HUDEP-2 (cell line): ENCODE data around the gene GOLGA3.
"Not testable (repeated sequence)": the region's sequence is repeated elsewhere in the genome, so short reads cannot be mapped to it uniquely, and the experiment has no call there.

Experiments
- DNase-seq, 76 experiments: peaks; one replicate each; lab custom pipeline; 2025; ENCODE audit not compliant: unreplicated experiment in 76 of 76; lab: John Stamatoyannopoulos, UW

GOLGA3 gene

DNA sequence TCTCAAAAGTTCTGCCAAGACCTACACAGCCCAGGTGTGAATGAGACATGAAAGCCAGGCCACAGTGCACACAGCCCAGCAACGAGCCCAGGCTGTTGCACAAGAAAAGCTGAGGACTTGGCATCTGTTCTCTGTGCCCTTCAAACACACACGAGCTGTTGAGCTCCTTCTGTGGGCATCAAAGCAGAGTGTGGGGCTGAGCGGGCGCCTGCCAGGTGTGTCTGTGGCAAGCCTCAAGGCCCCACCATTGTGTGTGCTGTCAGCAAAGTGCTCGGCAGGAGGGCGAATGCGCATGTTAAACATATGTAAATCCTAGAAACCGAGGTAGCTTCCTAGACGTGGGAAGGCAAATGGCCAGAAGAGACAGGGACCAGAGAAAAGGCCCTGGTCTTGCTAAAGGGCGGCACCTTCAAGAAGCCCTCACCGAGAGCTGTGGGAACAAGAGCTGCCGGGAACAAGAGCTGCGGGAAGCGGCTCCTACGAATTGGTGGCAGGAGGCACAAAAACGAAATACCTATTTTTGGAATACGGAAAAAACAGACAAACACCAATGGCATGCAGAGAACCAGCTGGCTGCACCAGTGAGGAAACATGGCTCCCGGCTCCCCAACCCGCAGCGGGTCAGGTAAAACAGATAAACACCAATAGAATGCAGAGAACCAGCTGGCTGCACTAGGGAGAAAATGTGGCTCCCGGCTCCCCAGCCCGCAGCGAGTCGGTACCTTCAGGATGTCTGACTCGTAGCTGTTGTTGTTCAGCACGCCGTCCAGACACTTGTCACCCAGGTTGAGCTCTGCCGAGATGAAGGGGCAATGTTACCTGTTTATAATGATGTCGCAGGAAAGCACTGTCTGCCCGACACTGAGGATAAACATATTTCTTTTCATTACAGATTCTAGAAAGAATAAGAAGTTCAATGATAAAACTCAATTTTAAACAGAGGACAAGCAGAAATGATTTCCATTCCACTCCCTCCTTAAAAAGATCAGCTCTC, 19.0 kb upstream of the GOLGA3 start:
- DNase-seq, result no peak

DNA sequence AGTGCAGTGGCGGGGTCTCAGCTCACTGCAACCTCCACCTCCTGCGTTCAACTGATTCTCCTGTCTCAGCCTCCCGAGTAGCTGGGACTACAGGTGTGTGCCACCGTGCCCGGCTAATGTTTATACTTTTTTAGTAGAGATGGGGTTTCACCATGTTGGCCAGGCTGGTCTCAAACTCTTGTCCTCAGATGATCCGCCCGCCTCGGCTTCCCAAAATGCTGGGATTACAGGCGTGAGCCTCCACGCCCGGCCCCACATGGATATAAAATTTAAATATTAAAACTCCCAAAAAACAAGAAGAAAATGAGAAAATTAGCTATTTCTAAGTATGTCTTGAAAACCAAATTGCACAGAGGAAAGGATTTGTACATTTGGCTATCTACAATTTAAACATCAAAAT, 16.0 kb upstream of the GOLGA3 start:
- DNase-seq, result not testable (repeated sequence)

DNA sequence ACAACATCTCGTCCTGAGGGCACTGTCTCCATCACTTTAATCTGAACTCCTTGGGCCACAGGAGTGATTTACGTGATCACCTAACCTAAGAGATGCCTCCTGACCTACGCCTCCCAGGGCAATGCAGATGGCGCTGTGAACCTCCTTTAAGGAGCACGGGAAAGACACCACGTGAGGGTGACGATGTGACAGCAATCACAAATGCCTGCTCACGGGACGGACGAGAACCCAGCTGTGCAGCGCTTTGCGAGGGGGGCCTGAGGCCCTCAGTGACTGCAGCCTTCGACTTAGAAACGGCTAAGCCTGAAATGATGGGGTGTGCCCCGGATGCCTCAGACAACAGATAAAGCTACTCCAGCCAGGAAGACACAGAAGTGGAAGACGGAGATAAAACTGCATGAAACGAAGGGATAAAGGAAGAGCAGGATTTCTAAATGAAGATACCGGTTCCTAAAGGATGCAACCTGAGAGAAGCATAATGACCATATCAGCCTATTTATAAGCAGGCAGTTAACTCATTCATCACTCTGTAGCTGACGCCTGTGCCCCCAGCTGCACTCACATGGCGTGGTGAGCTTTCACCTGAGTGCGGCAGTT, 13.9 kb upstream of the GOLGA3 start:
- no peak for DNase-seq

DNA sequence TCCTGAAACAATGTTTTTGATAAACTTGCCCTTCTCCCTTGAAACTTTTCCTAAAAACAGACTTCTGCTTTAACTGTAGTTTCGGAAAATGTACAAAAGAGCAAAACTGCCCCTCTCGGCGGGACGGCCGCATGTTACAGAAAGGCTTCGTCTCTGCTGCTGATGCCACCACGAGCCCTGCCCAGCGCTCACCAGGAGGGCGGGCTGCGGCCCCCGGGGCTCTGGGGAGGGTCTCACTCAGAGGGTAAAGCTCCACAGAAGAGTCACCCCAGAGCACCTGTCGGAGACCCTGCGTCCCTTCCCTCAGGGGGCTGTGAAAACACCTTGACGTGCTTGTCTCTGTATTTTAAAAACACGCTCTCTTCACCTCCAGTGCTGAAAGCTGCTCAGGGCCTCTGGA, 12.5 kb upstream of the GOLGA3 start:
- DNase-seq, result no peak

DNA sequence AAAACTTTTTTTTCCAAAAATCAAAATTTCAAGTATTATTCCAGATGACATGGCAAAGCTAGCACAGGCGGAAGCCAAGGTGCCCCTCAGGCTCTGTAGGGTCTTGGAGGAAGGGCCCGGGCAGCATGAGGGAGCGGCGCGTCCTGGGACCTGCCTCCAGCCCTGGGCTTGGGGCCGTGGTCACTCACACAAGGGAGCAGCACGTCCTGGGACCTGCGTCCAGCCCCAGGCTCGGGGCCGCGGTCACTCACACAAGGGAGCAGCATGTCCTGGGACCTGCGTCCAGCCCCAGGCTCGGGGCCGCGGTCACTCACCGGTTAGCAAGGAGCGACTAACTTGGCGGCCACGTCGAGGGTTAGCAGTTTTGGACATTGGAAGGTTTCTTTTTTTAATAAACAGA, 11.9 kb upstream of the GOLGA3 start:
- no peak for DNase-seq

DNA sequence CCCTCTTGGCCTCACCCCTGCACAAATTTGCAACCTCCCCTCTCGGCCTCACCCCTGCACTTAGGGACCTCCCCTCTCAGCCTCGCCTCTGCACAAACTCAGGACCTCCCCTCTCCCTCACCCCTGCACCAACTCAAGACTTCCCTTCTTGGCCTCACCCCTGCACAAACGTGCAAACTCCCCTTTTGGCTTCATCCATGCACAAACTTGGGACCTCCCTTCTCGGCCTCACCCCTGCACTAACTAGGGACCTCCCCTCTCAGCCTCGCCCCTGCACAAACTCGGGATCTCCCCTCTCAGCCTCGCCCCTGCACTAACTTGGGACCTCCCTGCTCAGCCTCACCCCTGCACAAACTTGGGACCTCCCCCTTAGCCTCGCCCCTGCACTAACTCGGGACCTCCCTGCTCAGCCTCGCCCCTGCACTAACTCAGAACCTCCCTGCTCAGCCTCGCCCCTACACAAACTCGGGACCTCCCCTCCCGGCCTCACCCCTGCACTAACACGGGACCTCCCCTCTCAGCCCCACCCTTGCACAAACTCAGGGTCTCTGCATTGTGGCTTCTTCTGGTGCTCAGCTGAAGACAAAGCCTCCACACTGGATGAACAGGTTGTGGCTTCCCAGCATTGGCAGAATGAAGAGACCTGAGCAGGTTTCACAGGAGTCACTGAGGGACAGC, 11.0 kb upstream of the GOLGA3 start:
- no peak for DNase-seq

DNA sequence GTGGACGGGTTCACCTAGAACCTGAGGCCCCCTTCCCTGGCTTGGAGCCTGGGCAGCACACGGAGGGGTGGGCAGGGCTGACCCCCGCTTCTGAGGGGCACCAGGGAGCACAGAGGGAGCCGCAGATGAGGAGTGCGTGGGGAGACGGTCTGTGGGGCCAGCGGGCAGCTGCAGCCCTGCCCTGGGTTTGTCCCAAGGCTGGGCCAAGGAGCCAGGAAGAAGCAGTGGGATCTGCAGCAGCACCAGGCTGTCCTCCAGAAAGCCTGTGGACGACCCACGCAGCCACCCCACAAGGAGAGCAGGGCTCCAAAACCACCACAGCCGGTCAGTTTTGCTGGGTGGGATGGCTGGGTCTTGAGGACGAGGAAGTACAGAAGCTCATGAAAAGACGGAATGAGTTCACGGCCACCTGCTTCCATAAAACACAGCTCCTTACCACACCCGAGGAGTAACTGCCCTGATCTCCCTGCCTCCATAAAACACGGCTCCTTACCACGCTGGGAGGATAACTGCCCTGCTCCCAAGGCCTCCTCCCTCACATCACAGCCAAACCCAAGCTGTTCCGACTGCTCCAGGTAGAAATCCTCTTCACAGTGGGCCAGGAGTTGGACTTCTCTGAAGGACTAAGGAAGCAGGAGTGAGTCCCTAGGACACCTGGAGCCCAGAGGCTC, 9.9 kb upstream of the GOLGA3 start:
- DNase-seq, result no peak

DNA sequence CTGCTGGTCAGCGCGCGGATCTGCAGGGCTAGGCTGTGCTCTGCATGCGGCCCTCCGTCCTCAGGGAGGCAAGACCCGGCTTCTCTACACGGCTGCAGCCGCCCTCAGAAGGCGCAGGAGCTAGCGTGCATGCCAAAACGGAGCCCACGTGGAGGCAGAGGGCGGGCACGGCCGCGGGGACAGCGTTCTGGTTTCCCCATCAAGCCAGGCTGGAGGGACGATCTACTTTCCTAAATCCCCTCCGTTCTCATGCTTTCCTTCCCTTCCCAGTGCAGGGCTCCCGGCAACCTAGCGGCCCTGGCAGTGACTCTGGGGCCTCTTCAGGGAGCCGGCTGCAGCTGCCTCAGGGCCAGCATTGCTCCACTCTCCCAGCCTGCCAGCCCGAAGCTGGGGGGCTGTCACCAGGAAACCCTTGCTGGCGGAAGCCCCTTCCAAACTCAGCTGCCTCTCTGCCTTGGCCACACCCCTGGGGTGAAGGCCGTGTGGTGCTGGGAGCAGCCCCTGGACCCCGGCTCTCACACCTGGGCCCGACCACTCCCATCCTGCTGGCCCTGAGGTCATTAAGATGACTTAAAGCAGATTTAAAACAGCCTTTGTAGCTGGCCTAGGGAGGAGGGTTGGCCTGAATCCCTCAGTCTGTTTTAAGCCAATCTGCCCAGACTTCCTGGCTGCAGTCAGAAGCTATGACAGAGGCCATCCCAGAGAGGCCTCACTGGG, 9.2 kb upstream of the GOLGA3 start:
- DNase-seq, result no peak

DNA sequence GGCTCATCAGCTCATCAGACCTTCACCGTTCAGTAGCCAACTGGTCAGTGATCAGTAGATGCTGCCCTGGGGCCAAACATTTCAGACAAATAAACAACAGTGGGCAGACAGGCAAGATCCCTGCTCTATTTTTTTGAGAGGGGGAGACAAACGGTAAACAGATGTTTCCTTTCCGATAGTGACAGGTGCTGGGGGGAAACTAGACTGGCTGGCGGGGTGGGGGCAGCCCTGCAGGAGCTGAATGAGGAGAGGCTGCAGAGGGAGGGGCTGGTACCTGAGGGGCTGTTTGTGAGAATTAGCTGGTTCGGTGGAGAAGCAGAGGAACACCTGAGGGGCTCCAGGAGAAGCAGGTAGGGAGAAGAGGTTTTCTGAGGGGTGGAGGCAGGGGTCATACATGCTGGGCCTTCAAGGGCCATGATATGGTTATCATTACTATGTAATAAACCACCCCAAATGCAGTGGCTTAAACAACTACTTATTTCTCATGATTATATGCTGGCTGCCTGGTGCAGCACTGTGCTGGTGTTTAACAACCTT, 8.2 kb upstream of the GOLGA3 start:
- DNase-seq, result no peak

DNA sequence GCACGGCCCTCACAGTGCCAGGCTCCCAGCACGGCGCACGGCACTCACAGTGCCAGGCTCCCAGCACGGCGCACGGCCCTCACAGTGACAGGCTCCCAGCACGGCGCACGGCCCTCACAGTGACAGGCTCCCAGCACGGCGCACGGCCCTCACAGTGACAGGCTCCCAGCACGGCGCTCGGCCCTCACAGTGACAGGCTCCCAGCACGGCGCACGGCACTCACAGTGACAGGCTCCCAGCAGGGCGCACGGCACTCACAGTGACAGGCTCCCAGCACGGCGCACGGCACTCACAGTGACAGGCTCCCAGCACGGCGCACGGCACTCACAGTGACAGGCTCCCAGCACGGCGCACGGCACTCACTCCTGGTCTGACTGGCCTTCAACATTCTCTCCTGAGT, 7.6 kb upstream of the GOLGA3 start:
- DNase-seq, result not testable (repeated sequence)

DNA sequence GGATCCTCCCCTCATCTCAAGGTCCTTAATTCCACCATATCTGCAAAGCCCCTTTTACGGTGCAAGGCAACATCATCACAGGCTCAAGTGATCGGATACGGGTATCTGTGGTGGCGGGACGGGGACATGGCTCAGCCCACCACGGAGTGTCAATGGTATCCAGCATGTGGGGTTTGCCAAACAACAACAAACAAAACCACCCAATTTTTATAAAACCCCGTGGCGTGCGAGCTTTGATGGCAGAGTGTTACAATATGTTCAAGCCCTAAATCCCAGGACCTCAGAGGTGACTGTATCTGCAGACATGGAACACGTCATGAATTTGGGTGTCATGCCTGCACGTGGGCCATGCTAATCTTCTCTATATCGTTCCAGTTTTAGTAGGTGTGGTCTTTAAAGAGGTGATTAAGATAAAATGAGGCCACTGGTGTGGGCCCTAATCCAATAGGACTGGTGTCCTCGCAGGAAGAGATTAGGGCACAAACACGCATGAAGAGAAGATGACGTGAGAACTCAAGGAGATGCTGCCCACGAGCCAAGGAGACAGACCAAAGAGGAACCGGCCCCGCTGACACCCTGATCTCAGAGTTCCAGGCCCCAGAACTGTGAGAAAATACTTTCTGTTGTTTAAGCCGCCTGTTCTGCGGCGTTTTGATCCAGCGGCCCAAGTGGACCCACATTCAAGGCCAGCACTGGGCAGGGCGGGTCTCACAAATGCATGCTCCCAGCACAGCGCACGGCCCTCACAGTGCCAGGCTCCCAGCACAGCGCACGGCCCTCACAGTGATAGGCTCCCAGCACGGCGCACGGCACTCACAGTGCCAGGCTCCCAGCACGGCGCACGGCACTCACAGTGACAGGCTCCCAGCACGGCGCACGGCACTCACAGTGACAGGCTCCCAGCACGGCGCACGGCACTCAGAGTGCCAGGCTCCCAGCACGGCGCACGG, 6.7 kb upstream of the GOLGA3 start:
- DNase-seq, result peak in 34 of 76 experiments; percentile 4 to 61 (median 21)

DNA sequence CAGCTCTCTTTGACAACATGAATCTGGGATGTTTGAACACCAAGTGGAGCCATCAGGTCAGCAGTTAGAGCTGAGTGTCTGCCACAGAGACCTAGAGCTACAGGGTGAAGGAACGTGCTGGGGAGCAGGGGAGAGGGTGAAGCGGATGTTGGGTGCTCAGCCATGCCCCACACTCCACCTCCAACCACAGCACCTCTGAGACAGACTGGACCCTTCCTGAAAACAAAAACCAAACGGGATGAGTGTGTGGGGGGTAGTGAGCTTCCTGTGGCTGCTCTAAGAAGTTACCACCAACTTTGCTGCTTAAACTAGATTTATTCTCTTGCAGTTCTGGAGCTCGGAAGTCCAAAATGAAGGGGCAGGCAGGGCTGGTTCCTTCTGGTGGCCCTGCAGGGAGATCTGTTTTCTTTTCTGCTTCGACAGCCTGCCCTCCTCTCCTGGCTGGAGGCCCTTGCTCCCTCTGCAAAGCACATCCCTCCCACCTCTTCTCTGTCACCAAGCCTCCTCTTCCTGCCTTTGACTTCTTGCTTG, 5.6 kb upstream of the GOLGA3 start:
- no peak for DNase-seq

DNA sequence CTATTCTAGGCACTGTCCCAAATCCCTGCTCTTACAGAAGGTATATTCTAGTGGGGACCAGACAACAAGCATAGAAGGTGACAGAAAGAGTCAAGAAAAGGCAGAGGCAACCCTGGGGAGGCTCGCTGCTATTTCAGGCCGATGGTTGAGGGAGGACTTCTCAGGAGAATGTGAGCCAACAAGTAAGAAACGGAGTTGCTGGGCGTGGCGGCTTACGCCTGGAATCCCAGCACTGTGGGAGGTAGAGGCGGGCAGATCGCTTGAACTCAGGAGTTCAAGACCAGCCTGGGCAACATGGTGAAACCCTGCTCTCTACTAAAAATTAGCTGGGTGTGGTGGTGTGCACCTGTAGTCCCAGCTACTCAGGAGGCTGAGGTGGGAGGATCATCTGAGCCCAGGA, 4.7 kb upstream of the GOLGA3 start:
- no peak for DNase-seq

DNA sequence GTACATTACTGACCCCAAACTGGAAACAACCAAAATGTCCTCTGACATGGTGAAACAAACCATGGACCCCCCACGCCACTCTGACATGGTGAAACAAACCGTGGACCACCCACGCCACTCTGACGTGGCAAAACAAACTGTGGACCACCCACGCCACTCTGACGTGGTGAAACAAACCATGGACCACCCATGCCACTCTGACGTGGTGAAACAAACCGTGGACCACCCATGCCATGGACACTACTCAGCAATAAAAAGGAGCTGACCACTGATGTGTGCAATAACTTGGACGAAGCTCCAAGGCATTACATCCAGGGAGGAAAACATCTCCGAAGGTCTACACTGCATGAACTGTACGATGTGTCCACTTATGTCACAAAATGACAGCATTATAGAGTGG, 3.1 kb upstream of the GOLGA3 start:
- no peak for DNase-seq

DNA sequence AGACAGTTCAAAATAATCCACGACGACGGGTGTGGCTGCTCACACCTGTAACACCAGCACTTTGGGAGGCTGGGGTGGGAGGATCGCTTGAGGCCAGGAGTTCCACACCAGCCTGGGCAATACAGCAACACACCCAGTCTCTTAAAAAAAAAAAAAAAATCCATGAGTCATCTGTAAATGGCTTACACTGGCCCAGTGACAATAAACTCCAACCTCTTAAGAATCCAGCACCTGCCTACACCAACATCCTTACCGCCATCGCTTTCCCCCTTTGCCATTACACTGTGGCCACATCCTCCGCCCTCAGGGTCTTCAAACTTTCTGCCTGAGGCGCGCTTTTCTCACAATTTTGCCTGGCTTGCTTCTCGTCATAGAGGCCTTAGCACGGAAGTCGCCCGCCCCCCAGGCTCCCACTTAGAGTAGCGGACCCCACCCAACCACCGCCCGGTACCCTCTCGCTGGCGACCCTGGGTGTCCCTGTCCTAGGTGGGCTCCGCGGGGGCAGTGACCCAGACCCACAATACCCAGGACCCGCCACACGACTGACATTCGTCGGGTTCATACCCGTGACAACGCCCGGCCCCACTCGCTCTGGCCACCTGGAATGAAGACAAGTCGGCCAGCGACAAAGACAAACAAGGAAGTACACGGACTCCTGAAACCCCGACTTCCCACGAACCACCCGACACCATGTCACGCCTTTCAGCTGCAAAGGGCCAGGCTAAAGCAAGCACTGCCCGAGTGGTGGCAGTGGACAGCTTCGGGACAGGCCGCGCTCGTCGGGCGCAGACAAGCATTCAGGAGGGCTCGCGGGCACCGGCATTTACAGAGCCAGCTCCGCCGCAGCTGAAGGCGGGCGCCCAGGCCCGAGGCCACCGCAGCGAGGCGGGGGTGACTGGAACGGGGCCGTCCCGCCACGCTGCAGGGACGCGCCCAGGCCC, 636 bp downstream of the GOLGA3 start:
- DNase-seq, result peak in 29 of 76 experiments; percentile 4 to 58 (median 30)

DNA sequence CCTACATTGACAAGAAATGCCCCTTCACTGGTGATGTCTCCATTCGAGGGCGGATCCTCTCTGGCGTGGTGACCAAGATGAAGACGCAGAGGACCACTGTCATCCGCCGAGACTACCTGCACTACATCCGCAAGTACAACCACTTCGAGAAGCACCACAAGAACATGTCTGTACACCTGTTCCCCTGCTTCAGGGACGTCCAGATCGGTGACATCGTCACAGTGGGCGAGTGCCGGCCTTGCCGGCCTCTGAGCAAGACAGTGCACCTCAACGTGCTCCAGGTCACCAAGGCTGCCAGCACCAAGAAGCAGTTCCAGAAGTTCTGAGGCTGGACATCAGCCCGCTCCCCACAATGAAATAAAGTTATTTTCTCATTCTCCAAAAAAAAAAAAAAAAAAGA, 2.8 kb downstream of the GOLGA3 start:
- DNase-seq, result no peak

DNA sequence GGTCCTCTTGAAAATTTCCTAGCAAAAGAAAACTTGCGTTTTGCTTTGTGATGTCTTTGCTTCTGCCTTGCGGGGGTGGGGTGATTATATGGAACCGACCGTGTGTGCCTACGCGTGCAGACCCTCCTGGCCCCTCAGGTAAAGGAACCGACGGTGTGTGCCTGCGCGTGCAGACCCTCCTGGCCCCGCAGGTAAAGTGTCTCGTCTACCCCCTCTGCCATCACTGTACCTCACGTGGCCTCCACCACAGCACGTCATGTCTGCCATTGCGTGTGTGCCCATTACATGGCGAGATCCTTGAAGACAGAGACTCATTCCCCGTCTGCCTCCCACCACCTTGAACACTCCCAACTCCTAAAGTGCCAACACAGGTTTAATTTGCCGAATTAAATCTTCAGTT, 3.6 kb downstream of the GOLGA3 start:
- no peak for DNase-seq

DNA sequence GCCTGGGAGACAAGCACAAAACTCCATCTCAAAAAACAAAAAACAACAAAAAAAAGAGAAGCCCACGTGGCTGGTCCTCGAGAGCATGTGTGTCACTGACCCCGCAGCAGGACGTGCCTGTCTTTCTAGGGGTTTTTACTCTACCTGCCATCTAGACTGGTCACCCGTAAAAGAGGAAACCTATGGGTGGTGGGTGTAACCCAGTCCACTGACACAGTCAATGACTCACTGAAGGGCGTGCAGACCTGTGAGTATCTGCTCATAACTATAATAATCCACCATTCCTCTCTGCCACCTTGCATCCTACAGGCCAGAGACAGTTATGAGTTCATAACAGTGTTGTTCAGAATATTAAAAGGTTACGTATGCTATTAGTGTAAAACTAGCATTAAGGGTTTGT, 4.6 kb downstream of the GOLGA3 start:
- no peak for DNase-seq
